HG02981 (cell line): ENCODE data around the gene VTCN1.
"Not testable (repeated sequence)": the region's sequence is repeated elsewhere in the genome, so short reads cannot be mapped to it uniquely, and the experiment has no call there.

Source experiments
- ATAC-seq: cut with Tn5 transposase; IDR thresholded peaks from one replicate; pipeline ENCODE4 v1.9.1; 2021; ENCODE audit warnings: mild to moderate bottlenecking, moderate library complexity; ENCODE audit not compliant: unreplicated experiment

The VTCN1 gene

GRCh38 chr1:117169871-117170596 is 40.7 kb downstream of the VTCN1 start:
- no peak for ATAC-seq

DNA sequence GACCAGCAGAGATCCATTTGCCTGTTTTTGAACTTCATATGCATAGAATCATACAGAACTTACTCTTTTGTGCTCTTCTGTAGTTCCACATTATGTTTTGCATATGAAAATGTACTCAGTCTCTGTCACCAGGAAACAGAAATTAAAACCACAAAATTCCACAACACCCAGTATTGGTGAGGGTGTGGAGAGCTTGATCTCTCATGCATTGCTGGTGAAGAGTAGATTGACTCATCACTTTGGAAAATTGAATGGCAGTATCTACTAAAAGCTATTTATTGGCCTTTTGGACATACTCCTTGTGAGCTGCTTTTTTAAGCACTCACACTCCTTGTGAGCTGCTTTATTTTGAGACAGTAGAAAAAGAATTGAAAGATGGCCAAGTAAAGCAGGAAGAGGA is 43.3 kb downstream of the VTCN1 start:
- ATAC-seq, result no peak

- no peak for ATAC-seq
Observed at GRCh38 chr1:117166076-117166475, 44.7 kb downstream of the VTCN1 start.

GRCh38 chr1:117164209-117164608 is 46.5 kb downstream of the VTCN1 start:
- ATAC-seq, result no peak

DNA sequence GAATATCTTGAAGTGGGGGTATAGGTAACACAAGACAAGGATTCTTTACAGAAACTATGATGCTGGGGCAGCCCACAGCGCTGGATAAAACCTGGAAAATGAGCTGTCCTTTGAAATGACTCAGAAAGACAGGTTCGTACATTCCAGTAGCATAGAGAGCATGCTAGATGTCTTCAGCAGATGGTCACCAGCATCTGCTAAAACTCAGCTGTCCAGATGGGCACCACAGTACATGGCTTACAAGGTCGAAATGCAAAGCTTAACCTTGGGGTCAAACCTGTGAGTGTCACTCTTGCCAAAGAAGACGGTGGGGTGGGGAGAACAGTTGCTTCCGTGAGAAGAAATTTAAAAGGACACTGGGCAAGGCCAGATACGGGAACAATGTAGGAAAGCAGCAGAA is 47.9 kb downstream of the VTCN1 start:
- no peak for ATAC-seq

GRCh38 chr1:117161887-117162286 is 48.8 kb downstream of the VTCN1 start:
- no peak for ATAC-seq

- ATAC-seq, result not testable (repeated sequence)
Observed at GRCh38 chr1:117151305-117151704, 59.4 kb downstream of the VTCN1 start.

DNA sequence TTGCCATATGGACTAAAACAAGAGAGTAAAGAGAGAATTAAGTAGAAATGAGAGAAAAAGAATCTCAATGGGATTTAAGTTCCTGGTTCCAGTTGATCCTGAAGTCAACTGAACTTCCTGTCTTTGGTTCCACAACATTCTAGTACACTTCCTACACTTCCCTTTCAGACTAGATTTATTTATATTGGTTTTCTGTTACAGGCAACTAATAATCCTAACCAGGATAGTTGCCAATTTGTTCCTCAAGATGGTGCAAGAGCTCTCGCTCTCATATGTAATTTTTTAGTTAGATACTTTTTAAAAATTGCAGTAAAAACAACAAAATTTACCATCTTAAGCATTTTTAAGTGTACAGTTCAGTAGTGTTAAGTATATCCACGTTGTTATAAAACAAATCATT is 60.4 kb downstream of the VTCN1 start:
- no peak for ATAC-seq

DNA sequence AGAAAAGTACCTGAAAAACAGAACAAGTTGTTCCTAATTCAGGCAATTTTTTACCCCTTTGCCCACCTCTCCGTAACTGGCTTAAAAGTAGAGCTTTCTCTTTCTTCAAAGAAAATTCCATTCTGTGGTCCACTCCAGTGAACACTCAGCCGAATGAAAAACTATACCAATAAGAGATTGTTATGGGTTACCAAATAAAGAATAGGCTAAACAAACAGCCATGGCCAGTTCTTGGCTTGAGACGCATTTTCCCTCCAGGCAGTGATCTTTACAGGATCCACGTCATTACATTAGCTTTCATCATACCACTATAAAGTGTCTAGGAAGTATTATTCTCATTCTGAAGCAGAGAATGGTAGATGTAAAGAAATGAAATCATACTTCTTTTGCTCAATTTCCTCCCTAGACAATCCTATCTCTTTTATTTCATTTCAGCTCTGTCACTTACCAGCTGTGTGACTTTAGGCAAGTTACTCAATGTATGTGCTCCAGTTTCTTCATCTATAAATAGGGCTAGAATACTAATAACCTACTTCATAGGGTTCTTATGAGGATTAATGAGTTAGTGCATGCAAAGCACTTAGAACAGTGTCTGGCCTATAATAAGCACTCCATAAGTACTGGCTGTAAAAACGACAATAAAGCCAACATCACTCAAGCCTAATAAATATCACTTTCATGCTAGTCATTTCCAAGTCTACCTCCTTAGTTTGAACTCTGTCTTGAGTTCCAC is 62.7 kb downstream of the VTCN1 start:
- ATAC-seq, result no peak

- ATAC-seq, result no peak
Observed at GRCh38 chr1:117147341-117147831, 63.3 kb downstream of the VTCN1 start.

DNA sequence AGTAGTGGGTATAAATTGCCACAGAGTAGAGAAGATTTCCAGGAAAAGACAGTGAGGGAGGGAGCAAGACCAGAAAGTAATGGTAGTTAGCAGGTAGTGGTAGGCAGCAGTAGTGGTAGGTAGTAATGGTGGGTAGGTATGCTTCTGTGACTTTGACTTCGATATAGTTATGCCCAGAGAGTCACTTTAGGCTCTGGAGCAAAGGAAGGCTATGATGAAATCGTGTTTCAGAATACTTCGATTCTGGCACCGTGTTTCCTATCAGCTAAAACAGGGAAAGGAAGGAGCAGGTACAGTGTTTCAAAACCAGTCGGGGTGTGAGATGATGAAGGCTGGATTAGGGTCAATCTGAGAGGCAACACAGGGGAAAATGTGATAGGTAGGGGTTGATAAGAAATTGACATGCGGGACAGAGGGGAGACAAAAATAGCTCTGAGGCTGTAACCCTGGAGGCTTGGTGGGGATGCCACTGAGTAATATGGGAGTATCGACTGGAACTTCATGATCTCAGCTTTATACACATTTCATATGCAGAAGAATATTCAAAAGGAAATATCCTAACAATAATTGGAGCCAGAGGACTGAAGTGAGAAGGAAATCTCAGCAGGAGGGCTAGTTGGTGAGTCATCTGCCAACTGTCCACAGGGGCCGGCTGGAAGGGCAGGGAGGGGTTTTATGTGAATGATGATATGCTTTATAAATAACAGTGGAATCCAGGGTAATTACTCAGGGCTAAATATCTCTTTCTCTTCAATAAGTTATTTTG is 64.0 kb downstream of the VTCN1 start:
- no peak for ATAC-seq

DNA sequence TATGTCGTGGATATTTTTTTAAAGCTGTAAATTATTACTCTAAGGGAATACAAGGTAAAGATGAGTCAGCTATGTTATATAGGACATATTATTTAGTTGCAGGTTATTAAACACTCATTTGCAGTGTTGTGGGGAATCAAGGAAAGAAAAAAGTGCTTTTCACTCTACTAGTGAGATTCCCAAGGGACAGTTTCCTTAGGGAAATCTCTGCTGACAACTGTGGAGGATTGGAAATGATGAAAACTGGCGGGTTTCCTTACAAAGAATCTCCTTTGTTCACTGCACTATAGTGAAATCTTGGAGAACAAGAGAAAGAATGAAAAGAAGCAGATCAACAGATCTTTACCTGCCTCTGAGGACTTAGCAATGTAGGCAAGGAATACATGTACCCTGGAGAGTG is 64.7 kb downstream of the VTCN1 start:
- no peak for ATAC-seq

GRCh38 chr1:117143871-117144270 is 66.9 kb downstream of the VTCN1 start:
- no peak for ATAC-seq

DNA sequence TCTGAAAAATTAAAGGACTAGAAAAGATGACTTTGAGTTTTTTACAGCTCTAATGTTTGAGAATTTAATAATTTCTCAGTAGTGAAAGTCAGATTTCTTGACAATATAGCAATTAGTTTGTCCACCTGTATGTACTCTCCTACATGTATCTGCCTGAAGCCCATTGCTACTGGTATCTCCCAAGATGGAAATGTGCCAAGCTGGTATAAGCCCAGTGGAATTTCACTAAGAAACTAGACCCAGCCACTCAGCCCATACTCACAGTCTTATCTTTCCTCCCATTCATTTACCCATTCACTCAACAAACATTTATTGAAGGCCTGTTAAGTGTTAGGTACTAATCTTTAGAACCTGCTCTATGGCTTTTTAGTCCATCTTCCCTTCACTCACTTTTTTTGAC is 67.6 kb downstream of the VTCN1 start:
- ATAC-seq, result no peak

DNA sequence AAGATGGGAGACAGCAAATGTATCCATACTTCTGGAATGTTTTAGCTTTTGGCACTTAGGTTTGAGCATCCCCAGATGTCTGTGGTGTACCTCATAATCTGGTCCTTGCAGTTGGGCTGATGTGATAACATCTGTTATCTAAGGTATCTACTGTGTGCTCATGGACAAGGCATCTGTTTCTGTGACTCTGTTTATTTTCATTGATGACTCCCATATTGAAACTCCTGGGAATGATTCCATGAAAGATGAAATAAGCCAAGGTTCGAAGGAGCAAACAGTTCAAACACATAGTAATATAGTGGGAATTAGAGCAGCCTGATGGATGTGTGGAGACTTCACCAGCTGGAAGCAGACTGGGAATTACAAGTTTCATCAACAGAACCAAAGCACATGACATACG is 68.5 kb downstream of the VTCN1 start:
- no peak for ATAC-seq

DNA sequence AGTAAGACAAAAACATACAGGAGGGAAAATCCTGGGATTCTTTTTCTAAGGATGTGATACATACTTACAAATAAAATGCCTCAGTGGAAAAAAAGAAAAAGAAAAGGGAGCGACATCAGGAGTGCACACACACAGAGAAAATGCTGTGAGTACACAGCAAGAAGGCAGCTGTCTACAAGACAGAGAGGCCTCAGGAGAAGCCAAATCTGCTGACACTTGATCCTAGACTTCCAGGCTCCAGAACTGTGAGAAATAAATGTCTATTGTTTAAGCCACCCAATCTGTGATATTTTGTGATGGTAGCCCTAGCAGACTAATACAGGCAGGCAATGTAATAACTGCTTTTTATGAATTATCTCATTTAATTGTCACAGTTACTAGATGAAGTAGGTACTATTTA is 72.2 kb downstream of the VTCN1 start:
- no peak for ATAC-seq

DNA sequence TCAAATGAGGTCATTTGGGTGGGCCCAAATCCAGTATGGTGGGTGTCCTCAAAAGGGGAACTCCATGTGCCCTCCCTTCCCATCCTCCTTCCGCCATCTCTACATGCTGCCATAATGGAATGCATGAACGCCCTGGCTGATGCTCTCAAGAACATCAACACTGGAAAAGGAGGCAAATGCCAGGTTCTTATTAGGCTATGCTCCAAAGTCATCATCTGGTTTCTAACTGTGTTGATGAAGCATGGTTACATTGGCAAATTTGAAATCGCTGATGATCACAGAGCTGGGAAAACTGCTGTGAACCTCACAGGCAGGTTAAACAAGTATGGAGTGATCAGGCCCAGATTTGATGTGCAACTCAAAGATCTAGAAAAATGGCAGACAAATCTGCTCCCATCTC is 72.6 kb downstream of the VTCN1 start:
- no peak for ATAC-seq

DNA sequence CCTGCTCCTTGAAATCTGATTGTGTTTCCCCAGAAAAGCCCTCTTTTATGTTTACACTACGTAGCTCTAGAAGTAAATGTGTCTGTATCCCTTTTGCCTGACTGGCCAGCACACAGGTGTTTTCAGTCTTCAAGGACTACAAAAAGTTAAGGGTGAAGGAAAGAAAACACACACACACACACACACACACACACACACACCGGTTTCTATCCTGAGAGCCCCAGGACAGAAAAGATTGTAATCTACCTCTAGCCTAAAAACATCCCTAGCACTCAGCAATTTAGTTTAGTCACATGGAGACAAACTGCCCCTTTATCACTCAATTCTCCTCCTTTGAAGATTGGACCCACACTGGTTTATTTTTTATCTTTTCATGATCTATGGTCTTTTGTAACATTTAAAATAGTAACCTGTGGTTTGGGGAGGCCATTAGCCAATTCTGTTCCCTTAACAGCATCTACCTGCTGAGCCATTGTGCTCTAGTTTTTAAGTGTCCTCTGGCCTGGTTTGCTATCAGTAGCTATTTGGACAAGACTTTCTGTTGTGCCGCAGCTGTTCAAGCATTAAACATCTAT is 73.4 kb downstream of the VTCN1 start:
- ATAC-seq, result no peak

DNA sequence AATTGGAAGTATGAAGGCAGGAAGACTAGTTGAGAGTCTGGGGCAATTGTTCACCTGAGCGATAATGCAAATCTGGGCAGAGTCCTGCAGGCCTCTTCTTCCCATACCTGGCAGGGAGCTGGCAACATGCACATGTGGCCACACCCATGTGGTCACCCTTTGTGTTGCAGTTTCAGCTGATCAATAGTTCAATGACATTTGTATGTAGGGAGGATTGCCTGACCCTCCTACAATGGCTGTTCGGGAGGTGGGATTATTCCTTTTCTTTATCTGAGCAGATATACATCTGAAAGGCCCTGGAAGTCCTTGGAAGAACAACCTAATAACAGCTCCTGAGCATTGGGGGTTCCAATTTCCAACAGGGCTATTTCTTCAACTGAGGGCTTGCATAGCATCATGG is 74.0 kb downstream of the VTCN1 start:
- no peak for ATAC-seq

DNA sequence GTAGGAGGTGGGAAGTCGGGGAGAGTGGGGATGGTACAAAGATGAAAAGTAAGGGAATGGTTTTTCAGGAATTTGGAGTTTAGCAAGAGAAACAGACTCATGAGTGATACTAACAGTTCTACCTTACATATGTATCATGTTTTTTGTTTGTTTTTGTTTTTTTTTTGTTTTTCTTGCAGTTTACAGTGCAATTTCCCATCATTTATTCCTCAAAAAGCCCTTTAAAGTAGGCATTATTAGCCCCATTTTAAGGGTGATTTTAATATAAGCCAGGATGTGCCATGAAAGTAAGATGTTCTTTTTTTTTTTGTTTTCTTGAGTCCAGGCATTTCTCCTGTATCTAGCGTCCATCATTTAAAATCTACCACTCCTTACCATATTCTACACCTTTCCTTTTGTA is 75.4 kb downstream of the VTCN1 start:
- ATAC-seq, result no peak

DNA sequence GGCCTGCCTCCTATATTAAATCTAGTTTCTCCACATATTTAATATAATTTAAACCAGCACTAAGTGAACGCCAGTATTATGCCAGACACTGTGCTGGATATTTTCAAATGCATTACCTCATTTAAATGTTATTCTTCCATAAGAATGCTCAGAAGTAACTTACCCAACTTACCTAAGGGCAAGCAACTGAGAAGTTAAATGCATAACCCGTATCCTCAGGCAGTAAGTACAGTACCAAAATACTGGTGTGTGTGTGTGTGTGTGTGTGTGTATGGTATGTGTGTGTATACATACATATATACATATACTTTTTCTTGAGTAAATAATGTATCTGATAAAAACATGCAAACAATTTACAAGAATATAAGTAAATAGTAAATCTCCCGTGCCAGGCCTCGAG is 80.2 kb downstream of the VTCN1 start:
- ATAC-seq, result no peak
